ENCODE measurements around the gene ZNF480.

DNA sequence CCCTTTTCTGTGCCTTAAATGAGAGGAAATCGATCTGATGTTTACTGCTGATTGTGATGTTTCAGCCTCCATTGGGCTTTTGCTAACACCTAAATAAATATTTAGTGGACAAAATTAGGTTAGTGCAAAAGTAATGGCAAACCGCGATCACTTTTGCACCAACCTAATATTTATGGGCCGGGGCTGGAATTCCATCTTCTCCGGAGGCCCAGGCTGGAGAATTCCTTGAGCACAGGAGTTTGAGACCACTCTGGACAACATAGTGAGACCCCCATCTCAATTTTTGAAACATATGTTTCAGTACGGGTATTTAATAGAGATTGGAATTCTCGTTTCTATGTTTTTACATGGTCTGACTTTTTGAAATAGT is 73.4 kb downstream of the ZNF480 start:
- TF ChIP-seq EZH2 (IDR thresholded peaks at IDR 0.05) = no peak
- TF ChIP-seq POLR2AphosphoS5 (IDR thresholded peaks at IDR 0.05; ENCODE audit: borderline replicate concordance, low read depth, low read length) = no peak
- TF ChIP-seq FOXP2 (optimal IDR thresholded peaks at IDR 0.05; ENCODE audit: control extremely low read depth, extremely low read length, insufficient read depth) = no peak
